ENCODE results near the gene MARCKSL1. TPM values are rescaled to one million over a fixed set of nuclear protein-coding genes. Genes with fewer than 3 reads are reported as not detected.

The MARCKSL1 gene
- total and polyA plus RNA-seq, 2 of the 13 experiments (the other 11 are each of a cell fraction or from before 2014, with no cell fraction given): 81.9 to 155 TPM

DNA sequence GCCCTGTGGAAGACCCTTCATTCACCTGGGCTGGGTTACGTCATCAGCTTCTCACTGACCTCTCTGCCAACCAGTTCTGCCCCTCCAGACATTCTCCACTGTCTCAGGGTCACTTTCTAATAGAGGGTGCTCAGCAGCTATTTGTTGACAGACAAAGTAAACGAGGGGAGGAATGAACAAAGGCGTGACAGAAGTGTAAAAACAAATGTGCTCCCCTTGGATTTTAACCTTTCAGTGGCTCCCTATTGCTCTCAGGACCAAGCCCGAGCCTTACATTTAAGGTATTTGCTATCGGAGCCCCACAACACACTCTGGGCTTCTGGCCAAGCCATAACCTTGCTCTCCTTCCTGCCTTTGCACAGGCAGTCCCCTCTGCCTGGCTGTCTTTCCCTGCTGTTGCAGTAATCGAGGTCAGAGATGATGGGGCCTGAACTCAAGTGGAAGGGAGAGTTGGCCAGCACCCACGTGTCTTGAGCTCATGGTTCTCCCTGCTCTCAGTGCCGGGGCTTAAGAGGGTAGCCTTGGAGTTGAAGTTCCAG is 9.3 kb upstream of the MARCKSL1 start (continued):
- TF ChIP-seq, protein P1, sequence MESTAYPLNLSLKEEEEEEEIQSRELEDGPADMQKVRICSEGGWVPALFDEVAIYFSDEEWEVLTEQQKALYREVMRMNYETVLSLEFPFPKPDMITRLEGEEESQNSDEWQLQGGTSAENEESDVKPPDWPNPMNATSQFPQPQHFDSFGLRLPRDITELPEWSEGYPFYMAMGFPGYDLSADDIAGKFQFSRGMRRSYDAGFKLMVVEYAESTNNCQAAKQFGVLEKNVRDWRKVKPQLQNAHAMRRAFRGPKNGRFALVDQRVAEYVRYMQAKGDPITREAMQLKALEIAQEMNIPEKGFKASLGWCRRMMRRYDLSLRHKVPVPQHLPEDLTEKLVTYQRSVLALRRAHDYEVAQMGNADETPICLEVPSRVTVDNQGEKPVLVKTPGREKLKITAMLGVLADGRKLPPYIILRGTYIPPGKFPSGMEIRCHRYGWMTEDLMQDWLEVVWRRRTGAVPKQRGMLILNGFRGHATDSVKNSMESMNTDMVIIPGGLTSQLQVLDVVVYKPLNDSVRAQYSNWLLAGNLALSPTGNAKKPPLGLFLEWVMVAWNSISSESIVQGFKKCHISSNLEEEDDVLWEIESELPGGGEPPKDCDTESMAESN (CRISPR knock-in tag; conservative IDR thresholded peaks at IDR 0.05): no peak
- peak; percentile 50 for TF ChIP-seq CREM (IDR thresholded peaks at IDR 0.05)
- no peak for TF ChIP-seq CREM (CRISPR knock-in tag; IDR thresholded peaks at IDR 0.05)
- TF ChIP-seq, protein P2, sequence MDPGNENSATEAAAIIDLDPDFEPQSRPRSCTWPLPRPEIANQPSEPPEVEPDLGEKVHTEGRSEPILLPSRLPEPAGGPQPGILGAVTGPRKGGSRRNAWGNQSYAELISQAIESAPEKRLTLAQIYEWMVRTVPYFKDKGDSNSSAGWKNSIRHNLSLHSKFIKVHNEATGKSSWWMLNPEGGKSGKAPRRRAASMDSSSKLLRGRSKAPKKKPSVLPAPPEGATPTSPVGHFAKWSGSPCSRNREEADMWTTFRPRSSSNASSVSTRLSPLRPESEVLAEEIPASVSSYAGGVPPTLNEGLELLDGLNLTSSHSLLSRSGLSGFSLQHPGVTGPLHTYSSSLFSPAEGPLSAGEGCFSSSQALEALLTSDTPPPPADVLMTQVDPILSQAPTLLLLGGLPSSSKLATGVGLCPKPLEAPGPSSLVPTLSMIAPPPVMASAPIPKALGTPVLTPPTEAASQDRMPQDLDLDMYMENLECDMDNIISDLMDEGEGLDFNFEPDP (CRISPR knock-in tag; conservative IDR thresholded peaks at IDR 0.05): no peak
- TF ChIP-seq, protein P3, sequence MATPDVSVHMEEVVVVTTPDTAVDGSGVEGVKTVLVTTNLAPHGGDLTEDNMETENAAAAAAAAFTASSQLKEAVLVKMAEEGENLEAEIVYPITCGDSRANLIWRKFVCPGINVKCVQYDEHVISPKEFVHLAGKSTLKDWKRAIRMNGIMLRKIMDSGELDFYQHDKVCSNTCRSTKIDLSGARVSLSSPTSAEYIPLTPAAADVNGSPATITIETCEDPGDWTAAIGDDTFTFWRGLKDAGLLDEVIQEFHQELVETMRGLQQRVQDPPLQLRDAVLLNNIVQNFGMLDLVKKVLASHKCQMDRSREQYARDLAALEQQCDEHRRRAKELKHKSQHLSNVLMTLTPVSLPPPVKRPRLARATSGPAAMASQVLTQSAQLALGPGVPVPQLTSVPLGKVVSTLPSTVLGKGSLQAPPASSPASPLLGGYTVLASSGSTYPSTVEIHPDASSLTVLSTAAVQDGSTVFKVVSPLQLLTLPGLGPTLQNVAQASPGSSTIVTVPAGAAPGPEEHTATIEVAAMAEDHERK (CRISPR knock-in tag; IDR thresholded peaks at IDR 0.05; ENCODE audit: low read depth): no peak
- TF ChIP-seq, protein P4, sequence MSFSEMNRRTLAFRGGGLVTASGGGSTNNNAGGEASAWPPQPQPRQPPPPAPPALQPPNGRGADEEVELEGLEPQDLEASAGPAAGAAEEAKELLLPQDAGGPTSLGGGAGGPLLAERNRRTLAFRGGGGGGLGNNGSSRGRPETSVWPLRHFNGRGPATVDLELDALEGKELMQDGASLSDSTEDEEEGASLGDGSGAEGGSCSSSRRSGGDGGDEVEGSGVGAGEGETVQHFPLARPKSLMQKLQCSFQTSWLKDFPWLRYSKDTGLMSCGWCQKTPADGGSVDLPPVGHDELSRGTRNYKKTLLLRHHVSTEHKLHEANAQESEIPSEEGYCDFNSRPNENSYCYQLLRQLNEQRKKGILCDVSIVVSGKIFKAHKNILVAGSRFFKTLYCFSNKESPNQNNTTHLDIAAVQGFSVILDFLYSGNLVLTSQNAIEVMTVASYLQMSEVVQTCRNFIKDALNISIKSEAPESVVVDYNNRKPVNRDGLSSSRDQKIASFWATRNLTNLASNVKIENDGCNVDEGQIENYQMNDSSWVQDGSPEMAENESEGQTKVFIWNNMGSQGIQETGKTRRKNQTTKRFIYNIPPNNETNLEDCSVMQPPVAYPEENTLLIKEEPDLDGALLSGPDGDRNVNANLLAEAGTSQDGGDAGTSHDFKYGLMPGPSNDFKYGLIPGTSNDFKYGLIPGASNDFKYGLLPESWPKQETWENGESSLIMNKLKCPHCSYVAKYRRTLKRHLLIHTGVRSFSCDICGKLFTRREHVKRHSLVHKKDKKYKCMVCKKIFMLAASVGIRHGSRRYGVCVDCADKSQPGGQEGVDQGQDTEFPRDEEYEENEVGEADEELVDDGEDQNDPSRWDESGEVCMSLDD (CRISPR knock-in tag; IDR thresholded peaks at IDR 0.05; ENCODE audit: borderline replicate concordance): no peak
- no peak for TF ChIP-seq ZNF790 (CRISPR knock-in tag; IDR thresholded peaks at IDR 0.05; ENCODE audit: borderline replicate concordance)
- TF ChIP-seq, protein P5, sequence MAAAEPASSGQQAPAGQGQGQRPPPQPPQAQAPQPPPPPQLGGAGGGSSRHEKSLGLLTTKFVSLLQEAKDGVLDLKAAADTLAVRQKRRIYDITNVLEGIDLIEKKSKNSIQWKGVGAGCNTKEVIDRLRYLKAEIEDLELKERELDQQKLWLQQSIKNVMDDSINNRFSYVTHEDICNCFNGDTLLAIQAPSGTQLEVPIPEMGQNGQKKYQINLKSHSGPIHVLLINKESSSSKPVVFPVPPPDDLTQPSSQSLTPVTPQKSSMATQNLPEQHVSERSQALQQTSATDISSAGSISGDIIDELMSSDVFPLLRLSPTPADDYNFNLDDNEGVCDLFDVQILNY (CRISPR knock-in tag; conservative IDR thresholded peaks at IDR 0.05): no peak
- no peak for TF ChIP-seq ZNF441 (CRISPR knock-in tag; IDR thresholded peaks at IDR 0.05; ENCODE audit: borderline replicate concordance)
- TF ChIP-seq CAMTA2 (CRISPR knock-in tag; IDR thresholded peaks at IDR 0.05; ENCODE audit: borderline replicate concordance): no peak
- no peak for TF ChIP-seq KDM1A (CRISPR knock-in tag; IDR thresholded peaks at IDR 0.05)
- peak; percentile 55; the same call in 1 of the 2 replicates for TF ChIP-seq MYC (CRISPR knock-in tag; IDR thresholded peaks at IDR 0.05; ENCODE audit: borderline replicate concordance)
- TF ChIP-seq, protein P6, sequence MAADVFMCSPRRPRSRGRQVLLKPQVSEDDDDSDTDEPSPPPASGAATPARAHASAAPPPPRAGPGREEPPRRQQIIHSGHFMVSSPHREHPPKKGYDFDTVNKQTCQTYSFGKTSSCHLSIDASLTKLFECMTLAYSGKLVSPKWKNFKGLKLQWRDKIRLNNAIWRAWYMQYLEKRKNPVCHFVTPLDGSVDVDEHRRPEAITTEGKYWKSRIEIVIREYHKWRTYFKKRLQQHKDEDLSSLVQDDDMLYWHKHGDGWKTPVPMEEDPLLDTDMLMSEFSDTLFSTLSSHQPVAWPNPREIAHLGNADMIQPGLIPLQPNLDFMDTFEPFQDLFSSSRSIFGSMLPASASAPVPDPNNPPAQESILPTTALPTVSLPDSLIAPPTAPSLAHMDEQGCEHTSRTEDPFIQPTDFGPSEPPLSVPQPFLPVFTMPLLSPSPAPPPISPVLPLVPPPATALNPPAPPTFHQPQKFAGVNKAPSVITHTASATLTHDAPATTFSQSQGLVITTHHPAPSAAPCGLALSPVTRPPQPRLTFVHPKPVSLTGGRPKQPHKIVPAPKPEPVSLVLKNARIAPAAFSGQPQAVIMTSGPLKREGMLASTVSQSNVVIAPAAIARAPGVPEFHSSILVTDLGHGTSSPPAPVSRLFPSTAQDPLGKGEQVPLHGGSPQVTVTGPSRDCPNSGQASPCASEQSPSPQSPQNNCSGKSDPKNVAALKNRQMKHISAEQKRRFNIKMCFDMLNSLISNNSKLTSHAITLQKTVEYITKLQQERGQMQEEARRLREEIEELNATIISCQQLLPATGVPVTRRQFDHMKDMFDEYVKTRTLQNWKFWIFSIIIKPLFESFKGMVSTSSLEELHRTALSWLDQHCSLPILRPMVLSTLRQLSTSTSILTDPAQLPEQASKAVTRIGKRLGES (CRISPR knock-in tag; IDR thresholded peaks at IDR 0.05; ENCODE audit: borderline replicate concordance): no peak
- TF ChIP-seq, protein P7, sequence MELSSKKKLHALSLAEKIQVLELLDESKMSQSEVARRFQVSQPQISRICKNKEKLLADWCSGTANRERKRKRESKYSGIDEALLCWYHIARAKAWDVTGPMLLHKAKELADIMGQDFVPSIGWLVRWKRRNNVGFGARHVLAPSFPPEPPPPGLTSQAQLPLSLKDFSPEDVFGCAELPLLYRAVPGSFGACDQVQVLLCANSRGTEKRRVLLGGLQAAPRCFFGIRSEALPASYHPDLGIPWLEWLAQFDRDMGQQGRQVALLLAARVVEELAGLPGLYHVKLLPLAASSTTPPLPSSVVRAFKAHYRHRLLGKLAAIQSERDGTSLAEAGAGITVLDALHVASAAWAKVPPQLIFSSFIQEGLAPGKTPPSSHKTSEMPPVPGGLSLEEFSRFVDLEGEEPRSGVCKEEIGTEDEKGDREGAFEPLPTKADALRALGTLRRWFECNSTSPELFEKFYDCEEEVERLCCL (CRISPR knock-in tag; IDR thresholded peaks at IDR 0.05; ENCODE audit: borderline replicate concordance): no peak
- no peak for TF ChIP-seq KAT2B (IDR thresholded peaks at IDR 0.05; ENCODE audit: borderline replicate concordance, low read depth, low read length)

Data from HepG2 (cell line).